Hippocampal formation (tissue), 2 donors: Measurements from ENCODE around the gene CACNA2D1.

Experiments
- DNase-seq, 2 donors: peaks; one replicate each; lab custom pipeline; 2025; lab: John Stamatoyannopoulos, UW

The CACNA2D1 gene

GRCh38 chr7:81990395-81990794 lies 453.2 kb downstream of the CACNA2D1 start:
- DNase-seq: no peak

DNA sequence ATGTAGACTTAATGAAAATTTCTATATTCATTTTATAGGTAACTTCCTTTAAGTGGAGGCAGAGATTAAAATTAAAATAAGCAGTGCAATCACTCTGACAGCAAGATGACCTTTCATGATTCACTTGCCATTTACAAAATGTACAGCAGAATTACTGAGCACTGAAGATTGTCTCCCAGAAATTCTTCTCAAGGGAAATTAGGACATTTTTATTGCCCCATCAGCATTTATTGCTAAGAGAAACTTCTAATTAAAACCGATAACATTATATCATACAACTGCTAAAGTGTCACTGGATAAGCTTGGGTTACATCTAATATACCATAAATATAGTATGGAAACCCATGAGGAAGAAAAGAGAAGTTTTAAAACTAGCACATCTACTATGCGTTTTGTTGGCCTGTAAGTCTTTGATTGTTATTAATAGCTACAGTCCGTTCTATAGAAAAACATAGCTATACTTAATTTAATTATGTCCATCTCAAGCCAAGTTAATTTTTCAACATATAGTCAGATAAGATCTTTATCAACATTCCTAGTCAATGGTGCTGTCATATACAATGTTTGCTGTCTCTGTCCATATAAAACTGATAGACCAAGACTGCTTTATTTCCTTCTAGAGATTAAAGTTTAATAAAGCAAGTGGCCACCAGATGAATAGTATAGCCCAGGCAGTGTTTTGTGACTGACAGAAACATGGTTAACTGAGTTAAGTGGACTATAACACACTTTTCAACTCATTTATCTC lies 456.7 kb downstream of the CACNA2D1 start:
- no peak for DNase-seq

DNA sequence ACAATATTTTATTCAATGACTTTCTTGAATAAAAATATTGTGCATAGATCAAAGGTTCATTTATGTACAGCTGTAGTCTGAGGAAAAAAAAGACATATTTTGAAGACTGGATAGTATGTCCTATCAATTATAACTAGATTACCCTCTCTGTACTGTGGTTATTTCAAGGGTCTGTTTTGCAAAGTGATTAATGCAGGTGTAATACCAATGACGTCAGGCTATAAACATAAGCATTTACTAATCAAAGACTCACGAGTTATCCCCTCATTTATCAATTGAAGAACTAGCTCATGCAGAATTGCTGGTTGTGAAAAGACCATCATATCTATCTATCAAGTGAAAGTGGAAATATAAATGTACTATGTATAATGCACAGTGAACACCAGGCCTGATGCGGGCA lies 460.2 kb downstream of the CACNA2D1 start:
- no peak for DNase-seq

DNA sequence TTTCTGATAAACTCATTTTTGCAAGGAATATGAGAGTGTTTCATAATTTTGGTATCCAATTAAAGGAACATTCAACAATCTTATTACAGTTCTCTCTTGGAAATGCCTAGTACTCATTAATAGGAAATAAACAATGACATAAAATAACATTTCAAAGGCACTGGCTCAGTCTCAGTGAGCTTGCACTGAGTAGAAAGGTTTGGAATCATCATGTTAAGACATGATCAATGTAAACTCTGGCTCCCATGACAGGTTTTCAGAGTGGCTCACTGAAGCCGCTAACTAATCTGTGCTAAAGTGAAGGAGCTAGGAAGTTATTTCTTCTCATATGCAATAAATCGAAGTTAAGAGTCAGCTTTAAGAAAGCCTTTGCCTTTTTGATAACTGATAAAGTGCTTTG lies 470.5 kb downstream of the CACNA2D1 start:
- no peak for DNase-seq

DNA sequence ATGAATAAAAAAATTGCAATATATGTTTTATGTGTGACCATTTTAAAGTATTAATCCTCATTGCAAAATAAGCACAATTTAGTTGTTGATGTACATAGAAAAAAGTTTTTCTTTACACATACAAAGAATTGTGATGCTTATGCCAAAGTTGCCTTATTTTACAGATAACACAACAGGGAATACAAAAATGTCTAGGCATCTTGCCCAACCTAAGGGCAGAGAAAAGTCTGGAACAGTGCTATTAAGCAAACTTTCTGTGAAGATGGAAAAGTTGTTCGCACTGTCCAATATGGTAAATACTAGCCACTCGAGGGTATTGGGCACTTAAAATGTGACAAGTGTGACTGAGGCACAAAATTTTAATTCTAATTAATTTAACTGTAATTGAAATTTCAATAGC lies 483.6 kb downstream of the CACNA2D1 start:
- no peak for DNase-seq

DNA sequence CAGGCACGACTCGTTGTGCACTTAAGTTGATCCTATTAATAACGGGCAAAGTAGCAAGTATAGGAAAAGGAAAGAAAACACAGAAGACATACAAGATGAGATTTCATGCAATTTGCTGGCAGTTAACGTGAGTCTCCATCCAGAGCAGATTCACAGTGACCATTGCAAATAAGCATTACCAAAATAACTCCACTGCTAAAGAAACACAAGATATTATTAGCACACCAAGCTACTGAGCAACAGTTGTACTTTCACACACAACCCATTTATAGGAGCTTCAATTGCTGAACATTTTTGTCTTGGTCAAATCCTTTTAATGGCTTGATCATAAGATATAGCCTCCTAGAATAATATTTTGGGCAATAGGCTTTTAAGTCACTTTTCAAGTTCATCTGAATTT lies 486.1 kb downstream of the CACNA2D1 start:
- DNase-seq: no peak

- DNase-seq: peak in 1 of 2 donors; percentile 81
Observed at GRCh38 chr7:81956520-81956919, 487.1 kb downstream of the CACNA2D1 start.

DNA sequence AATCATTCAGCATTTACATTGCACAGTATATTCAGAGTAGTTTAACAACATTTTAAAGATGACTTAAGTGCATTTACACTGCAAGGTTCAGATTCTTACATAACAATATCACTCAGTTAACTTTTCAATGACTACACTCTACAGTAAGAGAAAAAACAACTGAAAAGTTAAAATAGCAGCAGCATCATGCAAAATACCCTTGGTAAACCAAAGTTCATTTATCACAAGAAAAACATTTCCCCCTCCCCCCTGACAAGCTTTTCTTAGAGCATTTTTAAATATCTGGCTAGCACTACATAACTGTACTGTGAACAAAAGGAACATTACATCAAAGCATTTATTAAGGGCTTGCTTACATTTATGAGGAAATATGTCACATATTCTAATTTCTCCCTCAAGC lies 494.3 kb downstream of the CACNA2D1 start:
- DNase-seq: no peak

- no peak for DNase-seq
Observed at GRCh38 chr7:81944058-81944457, 499.5 kb downstream of the CACNA2D1 start.

- DNase-seq: no peak
Observed at GRCh38 chr7:81937091-81937490, 506.5 kb downstream of the CACNA2D1 start.

DNA sequence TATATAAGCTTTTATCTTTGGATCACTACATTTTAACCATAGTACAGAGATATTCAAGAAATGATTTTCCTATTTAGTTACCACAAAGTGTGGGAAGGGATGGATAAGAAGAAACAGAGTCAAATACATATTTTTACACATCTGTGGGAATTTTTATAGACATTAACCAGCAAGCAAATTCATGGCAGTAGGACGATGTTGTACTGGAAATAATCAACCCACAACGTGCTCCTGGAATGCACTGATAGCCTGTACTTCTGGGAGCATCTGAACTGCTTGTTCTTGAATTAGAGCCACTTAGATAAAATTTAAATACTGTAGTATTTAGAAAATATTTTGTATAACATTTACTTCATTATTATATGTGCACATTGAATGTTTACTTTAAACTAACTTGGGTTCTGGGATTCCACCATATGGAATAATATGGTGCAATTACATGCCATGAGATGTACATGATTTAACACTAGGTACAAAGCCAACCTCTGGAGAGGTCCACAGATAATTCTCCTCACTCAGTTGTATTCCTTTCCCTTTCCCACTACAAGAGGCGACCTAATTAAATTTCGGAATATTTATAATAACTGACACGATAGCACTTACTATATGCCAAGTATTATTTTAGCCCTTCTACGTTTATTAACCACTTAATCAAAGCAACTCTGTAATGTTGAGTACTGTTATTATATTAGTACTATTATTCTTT lies 508.8 kb downstream of the CACNA2D1 start:
- DNase-seq: no peak

DNA sequence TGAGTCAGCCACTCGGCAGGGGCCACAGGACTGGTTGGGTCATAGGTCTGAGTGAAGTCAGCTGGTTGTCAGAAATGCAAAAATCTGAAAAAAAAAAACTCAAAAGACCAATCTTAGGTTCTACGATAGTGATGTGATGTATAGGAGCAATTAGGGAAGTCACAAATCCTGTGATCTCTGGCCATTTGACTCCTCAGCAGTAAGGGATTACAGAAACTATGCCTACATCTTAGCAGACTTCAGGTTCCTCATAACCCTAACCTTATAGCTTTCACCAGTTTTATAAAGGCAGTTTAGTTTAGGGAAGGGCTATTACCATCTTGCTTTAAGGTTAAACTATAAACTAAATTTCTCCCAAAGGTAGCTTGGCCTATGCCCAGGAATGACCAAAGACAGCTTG lies 510.6 kb downstream of the CACNA2D1 start:
- no peak for DNase-seq

GRCh38 chr7:81929386-81929785 lies 514.2 kb downstream of the CACNA2D1 start:
- no peak for DNase-seq

GRCh38 chr7:81926154-81926553 lies 517.4 kb downstream of the CACNA2D1 start:
- DNase-seq: no peak

DNA sequence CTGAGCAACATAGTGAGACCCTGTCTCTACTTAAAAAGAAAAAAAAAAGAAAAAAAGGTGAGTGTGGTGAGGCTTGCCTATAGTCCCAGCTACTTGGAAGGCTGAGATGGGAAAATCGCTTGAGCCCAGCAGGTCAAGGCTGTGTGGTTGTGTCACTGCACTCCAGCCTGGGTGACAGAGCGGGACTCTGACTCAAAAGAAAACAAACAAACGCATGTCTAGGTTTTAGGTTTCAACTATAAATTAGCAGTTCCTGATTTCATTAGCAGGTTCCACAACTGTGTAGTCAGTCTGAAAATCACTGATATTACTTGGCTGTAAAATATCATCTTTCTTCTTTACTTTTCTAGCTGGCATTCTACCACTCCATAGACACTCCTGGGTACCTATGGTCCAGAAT lies 518.0 kb downstream of the CACNA2D1 start:
- no peak for DNase-seq

DNA sequence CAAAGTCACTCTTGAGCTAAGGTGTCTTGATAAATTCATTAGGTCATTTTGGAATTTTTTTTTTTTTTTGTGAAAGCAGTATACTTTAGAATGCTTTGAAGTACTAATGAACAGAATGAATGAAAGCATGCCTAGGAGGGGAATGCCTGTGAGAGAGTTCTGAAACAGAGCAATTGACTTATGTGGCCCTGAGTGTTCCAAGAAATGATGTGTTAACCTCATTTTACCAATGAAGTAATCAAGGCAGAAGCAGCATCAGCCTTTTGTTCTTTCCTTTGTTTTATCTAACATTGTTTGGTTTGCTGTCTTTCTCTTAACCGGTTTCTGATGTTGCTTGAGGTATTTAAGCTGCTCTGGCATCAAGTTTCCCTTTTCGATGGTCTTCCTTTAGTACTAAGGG lies 519.1 kb downstream of the CACNA2D1 start:
- no peak for DNase-seq

DNA sequence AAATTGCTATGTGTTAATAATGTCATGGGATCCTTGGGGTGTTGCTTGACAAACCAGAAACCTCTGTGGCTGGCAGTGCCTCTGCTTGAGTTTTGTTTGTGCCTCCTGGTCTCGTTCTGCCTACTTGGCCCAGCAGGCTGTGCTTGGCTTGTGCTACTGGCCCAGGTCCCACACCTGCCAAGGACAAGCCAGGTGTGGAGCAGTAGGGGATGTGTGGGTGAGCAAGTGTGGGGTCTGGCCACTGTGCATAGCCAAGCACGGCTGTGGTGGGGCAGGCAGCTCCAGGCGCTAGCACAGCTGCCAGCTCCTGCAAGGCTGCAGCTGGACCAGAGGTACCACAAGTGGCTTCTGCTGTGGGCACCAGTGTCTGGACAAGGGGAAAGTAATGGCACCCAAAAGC lies 524.1 kb downstream of the CACNA2D1 start:
- no peak for DNase-seq

- DNase-seq: no peak
Observed at GRCh38 chr7:81908220-81908619, 535.4 kb downstream of the CACNA2D1 start.

GRCh38 chr7:81903115-81903514 lies 540.5 kb downstream of the CACNA2D1 start:
- no peak for DNase-seq

DNA sequence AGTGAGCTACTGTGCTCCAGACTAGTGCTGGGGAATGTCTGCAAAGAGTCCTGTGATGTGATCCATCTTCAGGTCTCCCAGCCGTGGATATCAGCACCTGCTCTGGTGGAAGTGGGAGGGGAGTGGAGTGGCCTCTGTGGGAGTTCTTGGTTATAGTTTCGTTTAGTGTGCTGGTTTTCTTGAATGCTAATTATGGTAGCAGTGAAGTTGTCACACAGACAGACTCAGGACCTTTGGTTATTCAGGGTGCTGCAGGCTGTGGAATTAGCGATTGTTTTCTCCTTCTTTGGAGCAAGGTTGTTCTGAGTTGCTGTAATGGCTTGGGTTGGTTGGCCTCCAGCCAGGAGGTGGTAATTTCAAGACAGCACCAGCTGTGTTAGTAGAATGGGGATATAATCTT lies 541.0 kb downstream of the CACNA2D1 start:
- no peak for DNase-seq
